Fibroblast of the conjunctiva (primary cell): Measurements from ENCODE around the gene UBXN1.

ENCODE experiments used
- DNase-seq: peaks from one replicate; pipeline ENCODE4 v3.0.0-alpha.2; 2010; ENCODE audit warnings: low read depth

UBXN1 gene, protein sequence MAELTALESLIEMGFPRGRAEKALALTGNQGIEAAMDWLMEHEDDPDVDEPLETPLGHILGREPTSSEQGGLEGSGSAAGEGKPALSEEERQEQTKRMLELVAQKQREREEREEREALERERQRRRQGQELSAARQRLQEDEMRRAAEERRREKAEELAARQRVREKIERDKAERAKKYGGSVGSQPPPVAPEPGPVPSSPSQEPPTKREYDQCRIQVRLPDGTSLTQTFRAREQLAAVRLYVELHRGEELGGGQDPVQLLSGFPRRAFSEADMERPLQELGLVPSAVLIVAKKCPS

DNA sequence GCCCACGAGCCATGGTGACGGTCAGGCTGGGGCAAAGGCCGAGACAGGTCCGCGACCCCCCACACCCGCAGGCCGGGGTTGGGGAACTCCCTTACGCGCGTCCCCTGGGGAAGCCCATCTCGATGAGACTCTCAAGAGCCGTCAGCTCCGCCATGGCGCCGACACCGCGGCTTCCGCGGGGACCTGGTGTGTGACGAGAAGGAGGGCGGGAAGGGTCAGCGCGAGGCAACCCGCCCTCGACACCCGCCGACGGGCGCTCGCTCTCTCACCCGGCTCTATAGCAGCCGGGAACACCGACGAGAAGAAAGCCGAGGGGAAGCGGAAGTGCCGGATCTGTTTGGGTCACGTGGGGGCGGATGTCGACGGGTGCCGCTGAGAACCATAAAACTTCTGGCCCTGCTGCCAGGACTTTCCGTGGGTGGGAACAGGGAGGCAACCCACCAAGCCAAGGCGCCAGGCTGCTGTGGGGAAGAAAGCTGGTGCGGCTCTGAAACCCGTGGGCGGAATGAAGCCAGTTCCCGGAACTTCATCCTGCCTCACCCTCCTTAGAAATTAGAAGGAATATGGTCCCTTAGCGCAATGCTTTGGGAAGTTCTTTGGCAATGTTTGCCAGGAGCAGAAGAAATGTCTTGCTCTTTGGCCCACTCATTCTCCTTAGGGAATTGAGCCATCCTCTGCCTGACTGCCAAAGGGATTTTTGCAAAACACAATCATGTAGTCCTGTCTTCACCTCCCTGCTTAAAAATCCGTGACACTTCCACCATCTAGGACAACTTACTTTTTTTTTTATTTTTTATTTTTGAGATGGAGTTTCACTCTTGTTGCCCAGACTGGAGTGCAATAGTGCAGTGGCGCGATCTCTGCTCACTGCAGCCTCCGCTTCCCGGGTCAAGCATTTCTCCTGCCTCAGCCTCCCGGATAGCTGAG is at the start of gene UBXN1:
UBXN1 (minus strand) TSS at position 304 of the 927 bp plus-strand sequence; CDS start at position 154, 150 bp downstream.
- DNase-seq = peak; percentile 90

DNA sequence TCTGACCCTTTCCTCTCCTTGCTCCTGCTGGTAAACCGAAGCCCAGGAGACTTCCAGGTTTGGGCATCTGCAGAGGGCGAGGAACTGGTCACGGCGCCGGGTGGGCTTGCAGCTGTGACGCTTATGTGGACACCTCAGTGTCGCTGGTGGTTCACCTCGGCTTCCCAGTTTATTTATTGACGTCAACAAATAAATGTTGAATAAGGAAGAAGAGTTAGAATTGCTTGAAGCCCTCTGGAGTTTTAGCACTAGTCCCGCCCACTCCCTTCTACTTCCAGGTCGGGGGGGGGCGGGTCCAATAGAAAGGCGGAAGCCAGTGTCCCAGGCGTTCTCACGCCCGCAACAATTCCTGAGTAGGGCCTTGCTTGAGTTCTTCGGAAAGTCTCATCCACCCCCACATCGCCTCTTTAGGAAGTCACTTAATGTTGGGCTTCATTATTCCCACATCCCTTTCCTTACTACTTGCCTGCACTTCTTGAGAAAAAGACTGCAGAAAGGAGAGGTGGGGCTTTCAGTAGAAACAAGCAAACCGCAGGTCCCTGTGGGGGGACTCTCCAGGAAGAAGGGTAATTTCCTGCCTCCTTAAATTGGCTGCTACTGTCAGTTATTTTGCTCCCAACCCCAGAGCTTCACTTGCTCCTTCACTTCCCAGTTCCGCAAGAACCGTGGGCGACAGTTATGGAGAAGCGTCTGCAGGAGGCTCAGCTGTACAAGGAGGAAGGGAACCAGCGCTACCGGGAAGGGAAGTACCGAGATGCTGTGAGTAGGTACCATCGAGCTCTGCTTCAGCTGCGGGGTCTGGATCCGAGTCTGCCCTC is 49.5 kb upstream of the UBXN1 start, which contains the start of gene TTC9C:
TTC9C (plus strand) TSS at position 316 of the 818 bp plus-strand sequence; CDS start at position 679, 363 bp downstream.
- DNase-seq = peak; percentile 68

DNA sequence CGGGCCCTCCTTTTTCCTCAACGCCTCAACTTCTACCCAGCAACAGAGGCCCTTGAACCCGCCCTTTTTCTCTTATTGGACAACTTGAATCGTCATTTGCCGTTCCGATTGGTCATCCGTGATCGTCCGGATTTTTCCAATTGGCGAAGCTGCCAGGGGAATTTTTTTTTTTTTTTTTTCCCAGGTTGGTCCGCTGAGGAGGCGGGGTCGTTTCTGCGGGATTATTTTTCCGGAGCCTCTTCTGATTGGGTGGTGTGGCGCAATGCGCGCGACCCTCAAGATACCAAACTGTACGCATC is 48.9 kb upstream of the UBXN1 start:
- peak; percentile 96 for DNase-seq

DNA sequence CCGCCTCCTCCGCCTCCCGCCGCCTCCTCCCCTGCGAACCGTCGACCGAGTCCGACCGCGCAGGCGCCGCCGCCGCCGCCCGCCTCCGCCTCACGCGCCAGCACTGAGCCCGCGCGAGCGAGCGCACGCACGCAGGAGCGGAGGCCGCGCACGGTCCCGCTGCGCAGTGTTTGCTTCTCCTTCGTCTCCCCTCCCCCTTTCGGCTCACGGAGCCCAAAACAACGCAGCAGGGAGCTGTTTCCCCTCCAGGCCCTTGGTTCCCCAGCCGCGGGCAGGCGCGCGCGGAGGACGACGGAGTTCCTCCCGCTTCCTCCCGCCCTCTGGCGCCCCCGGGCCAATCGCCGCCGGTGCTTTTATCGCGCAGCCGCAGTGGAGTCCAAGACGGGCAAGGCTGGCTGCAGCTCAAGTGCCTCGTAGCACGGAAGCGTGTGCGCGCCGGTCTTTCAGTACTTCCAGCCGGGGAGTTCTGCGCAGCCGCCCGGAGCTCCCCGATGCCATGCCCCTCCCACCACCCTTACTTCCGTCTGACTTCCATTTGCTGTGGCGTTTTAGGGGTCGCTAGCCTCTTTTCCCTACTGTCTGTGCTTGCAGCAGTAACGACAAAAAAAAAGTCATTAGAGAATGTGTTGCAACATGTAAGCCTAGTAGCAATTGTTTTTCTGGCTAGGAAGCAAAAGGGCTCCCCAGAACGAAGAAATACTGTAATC is 48.4 kb upstream of the UBXN1 start, which contains the start of gene HNRNPUL2:
HNRNPUL2 (minus strand) TSS at position 293 of the 707 bp plus-strand sequence. CDS start 301 bp downstream, outside the sequence.
- DNase-seq = peak; percentile 99

DNA sequence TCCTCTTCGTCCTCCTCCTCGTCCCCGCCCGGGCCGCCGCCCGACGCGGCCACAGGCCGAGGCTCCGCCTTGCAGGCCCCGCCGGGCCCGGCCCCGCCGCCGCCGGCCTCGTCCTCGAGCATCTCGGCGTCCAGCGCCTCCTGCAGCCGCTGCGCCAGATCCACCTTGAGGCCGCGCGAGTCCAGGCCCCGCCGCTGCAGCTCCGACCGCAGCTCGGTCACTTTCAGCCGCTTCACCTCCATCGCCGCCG is 48.0 kb upstream of the UBXN1 start:
- DNase-seq = peak; percentile 17

DNA sequence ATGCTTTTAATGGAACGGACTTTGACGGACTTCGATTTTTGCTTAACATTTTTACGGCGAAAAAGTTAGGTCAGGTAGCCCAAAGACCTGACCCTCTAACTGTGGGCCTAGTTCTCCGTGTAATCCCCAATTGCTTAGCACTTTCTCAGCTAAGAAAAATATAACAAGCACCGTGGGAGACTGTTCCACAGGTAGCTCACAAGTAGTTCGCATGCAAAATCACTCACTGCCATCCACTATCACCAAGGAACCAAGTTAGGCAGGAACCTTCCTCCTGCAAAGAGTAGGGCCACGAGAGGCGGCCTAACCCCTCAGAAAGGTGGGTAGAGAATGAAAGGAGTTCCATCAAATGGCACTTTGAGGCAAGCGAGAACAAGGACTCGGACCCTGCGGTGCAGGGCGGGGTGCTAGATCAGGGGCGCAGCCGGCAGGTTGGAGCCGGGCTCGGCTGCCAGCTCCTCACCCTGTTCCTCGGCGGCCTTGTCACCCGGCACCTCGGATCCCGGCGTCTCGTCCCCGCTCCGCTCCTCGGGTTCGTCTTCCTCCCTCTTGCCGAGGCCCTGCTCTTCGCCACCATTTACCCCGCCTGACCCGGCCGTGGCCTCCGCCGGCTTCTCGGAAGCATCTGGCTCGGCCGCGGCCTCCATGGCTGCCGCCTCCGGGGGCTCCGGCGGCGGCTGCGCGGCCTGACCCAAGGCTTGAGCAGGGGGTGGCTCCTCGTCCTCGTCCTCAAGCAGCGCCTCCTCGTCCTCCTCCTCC is 47.5 kb upstream of the UBXN1 start:
- no peak for DNase-seq

DNA sequence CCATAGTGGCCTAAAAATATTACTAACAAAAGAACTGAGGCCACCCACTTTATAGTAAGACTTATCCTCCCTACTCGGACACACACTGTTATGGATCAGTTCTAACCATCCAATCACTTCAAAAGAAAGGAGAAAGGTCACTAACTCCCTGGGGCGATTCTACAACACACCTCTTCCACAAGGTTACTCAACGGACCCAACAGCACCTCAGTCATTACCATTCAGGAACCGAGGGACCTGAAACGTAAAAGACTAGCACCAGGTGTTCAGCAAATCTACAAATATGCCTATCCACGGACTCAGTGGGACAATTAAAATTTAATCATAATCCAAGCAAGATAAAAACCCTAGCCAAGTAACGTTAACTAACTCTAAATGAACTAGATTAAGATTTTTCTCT is 46.8 kb upstream of the UBXN1 start:
- DNase-seq = no peak

DNA sequence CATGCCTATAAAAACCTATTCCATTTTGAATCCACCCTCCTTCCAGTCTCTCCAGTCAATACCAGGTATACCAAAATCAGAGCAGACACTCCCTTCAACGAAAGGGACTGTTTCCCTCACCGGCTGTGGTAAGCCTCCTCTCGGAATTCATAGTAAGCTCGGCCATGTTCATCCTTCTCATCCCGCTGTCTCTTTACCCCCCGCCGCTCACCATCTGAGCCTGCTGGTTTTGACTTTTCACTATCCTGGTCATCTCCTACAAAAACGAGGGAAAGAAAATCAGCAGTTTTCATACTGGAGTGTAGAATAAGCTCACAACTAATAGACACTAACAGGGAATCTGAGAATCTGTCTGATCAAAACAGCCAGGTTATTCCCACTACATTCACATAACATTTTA is 45.3 kb upstream of the UBXN1 start:
- DNase-seq = no peak

DNA sequence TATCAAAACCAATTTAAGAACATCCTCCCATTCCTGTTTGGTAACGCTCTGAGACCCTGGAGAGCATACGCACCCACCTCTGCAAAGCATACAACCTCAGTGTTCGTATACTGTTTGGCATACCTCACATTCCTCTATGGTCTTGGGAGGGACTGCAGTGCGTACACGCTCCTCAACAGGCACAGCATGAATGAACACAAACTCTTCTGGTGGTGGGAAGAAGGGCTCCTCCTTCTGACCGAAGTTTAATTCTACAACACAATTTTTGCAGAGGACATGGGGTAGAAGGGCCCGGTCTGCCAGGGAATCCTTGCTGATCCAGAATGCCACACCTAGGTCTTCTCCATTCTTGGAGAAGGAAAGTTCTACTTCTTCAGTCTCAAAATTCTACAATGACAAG is 43.1 kb upstream of the UBXN1 start:
- DNase-seq = peak; percentile 24

DNA sequence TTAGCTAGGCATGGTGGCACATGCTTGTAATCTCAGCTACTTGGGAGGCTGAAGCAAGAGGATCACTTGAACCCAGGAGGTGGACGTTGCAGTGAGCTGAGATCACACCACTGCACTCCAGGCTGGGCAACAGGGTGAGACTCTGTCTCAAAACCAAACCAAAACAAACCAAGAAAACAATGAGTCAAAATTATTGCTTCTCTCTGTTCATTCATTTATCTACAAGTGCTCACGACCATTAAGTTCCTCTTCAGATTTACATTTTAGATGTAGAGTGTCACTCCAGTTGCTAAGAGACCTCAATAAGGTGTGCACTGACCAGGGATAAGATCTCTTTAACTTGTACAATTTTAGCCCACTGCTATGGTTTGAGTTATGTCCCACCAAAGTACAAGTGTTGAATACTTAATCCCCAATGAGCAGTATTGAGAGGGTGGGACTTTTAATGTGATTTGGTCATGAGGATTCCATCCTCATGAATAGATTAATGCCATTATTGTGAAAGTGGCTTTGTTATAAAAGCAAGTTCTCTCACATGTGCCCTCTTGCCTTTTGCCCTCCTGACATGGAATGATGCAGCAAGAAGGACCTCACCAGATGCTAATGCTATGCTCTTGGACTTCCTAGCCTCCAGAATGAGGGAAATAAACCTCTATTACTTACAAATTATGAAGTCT is 40.6 kb upstream of the UBXN1 start:
- DNase-seq = no peak

DNA sequence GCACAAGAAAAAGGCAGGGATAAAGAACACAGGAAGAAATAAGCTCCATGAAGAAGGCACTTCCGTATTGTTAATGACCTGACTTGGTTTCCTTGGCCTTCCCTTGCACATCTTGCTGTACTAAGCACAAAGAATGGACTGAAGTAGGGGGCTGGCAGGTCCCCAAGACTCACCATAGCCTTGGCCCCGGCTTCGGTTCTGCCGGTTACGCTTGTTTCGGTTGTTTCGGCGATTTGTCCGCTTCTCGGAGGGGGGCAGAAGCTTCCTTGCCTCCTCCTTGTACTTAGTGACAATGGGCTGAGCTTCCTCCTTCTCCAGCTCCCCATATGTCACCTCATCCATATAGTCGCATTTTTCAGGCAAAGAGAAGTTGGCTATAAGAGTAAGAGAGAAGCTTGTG is 37.9 kb upstream of the UBXN1 start:
- DNase-seq = no peak

DNA sequence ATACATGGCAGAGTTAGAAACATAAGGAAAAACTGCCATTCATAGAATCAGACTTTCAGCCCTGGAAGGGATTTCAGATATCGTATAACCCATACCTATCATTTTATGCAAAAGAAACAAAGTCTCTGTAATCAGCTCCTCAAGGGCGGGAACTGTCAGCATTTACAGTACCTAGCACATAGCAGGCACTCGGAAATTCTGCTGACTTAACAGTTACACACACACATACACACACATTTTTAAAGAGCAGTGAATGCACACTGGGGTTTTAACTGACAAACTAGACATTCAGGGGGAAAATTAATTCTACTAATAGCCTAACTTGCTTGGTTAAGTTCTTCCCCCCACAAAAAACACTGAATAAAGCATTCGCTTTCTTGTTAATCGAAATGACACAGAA is 37.3 kb upstream of the UBXN1 start:
- no peak for DNase-seq

DNA sequence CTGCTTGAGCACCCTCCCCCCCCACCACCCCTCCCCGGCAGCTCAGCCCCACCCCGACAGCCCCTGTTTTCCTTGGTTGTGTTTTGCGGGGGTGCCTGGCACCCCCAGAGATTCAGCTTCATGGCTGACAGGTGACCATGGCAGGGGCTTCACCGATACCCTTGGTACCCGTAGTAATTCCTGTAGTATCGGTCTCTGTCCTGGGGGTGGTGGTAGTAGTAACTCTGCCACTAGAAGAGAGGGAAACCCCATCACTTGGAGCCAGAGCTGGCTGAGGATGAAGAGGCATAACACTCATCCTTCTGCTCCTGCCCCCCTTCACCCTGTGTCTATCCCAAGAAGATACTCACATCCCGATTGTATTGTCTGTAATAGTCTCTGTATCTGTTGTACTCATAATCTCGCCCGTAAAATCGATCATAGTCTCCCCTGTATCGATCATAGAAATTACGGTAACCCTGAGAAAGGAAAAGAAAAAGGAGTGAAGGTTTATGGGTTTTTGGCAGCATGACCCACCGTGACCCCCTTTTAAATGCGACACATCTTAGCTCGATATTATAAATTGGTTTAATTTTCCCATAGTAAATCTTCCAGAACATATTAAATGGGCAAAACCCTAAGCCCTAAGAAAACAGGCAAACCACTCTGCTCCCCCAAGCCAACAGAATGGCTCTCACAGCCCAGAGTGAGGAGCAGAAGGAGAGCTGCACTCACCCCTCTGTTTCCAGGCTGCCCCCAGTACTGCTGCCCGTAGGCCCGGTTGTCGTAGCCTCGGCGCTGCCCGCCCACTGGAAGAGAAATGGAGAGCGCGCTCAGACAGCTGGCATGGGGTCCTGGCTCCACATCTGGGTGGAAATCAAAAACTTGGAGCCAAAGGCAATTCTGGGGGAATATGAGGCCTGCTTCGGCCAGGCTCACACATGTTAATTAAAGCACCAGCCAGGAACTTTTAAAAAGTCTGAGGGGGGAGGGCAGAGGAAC is 36.6 kb upstream of the UBXN1 start:
- DNase-seq = no peak

DNA sequence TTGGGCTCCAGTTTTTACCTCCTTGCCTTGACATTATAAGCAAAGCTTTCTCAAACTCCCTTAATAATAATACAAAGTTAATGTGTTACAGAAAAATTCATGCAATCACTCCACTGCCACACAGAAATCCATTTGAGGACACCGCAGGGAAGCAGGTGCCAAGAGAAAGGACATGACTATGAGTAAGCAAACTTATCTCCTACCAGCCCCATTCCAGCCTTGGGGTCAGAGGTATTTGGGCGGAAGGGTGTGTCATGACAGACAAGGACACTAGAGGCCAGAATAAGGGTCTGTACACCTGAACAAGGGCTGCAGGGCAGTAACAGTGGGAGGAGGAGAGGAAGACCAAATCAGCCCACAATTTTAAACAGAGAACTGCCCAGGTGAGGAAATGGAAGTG is 34.5 kb upstream of the UBXN1 start:
- no peak for DNase-seq

DNA sequence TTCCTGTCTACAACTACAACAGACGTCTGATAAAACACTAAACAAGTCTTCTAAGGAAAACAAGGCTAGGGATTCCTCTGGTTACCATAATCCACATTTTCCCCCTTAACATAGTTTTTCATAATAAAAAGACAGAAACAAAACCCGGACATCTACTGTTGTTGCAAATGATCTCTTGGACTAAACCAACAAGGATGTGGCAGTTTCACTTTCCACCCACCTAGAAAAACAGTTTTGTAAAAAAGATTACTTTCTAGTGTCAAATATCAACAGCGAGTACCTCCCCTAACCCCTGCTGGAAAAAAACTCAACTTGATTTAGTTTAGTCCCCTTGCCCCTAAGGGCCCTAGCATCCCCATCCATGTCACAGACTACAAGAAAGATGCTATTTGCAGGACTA is 34.0 kb upstream of the UBXN1 start:
- no peak for DNase-seq

DNA sequence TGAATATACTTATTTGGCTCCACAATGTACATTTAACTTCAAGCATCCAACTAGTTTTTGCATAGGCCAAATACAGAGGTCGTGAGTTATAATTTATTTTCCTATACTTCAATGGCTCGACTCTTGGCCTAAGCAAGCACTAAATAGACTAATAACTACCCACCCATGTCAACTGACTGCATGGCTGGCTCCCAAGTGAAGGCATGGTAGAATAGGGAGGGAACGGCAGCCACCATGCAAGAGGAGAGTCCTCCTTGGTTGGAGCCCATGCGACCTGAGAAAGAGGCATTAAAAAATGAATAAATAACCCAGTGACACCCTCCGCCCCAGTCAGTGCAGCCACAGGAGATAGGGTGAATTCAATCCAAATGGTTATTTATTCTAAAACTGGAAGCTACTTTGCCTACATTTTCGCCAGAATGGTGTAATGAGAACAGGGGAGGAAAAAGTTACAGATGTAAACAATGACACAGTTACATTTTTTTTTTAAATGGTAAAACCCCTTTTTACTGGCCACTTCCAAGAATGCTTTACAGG is 33.5 kb upstream of the UBXN1 start:
- no peak for DNase-seq

DNA sequence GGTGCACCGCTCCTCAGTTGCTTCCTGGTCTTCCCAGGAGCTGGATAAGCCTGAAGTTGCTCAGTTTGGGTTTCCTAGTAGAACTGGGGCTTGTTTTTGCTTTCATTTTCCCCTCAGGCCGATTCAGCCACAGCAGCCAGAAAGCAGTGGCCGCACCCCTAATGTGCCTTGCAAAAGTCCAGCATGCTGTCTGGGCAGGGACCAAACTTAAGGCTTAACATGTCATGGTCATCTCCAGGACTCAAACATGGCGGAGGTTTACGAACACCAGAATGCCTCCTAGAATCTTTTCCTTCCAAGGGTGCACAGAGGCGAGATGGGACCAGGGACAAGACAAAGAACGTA is 31.1 kb upstream of the UBXN1 start:
- DNase-seq = no peak

DNA sequence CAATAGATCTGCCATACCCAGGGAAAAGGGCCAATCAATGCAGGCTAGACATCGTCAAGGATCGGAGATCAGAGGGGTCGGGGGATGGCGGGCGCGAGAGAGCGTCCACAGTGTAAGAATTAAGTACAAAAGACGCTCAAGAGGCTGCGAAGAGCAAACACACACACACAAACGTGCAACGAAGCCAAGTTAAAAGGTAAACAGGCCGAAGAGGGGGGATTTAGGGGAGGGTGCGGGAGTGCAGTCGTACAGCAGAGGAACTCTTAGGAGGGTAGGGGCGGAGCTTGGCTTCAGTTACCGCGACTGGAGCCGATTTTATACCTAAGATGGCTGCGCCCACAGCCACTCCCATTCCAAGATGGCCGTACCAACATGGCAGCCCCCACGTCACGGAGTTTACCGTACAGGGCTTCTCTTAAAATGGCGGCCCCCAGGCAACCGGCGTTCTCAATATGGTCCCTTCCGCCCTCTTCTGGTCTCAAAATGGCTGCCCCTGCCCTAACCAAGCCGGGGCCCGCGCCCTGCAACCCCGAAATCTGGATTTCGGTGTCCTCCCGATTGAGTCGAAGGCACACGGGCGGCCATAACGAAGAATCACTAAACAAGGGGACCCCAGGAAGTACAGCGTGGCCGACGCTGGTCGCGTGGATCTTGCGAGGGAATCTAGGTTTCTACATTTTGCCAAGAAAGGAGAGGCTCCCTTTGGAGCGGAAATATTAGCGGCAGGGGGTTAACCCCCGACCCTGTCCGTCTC is 30.6 kb upstream of the UBXN1 start:
- peak; percentile 98 for DNase-seq

DNA sequence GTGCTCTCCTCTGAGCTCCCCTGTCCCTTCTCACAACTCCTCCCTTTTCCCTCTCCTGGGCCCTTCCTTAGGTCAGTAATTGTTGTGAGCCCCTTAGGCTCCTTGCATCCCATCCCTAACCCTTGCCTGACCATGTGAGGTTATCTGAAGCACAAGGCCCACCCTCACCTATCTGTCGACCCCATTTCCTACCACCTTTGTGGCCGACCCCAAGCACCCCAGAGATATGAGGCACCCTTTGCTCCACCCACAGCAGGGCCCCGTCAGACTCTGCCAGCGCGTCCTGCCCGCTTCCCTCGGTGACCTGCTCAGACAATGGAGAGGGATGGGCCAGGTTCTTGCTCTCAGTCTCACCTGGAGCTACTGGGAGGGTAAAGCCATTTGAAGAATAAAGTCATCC is 29.9 kb upstream of the UBXN1 start:
- DNase-seq = no peak
